PC-3 (cell line): Measurements from ENCODE around the gene CAT.

Experiments
- EZH2 ChIP-seq: fragments of 300-600 bp; sonication (generic); IDR thresholded peaks from one replicate; pipeline ENCODE4 v1.6.1; 2017; ENCODE audit warnings: antibody characterized with exemption, mild to moderate bottlenecking, low read length; ENCODE audit not compliant: unreplicated experiment
- TF ChIP-seq, protein P1 (sequence below): fragments of 300-600 bp; sonication (generic); conservative IDR thresholded peaks from 2 replicates; pipeline ENCODE4 v1.5.1; 2017; ENCODE audit warnings: antibody characterized with exemption, low read depth, mild to moderate bottlenecking, low read length

DNA sequence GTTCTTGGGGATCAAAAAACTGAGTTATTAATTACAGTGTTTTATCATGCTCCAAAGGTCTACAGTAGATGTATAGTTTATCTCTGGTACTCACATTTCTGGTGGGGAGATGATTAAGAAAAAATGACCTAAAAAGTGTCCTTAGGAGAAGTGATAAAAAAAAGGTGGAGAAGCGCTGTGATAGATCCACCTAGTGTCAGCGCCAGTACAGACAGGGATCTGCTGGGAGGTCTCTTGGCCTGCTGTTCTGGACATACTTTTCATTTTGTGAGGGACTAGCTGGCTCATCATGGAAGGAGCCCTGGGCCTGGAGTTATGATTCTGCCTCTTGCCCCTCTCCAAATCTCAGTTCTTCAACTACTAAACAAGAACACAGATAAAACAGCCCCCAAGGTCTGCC is 71.9 kb downstream of the CAT start:
- TF ChIP-seq, protein P1, sequence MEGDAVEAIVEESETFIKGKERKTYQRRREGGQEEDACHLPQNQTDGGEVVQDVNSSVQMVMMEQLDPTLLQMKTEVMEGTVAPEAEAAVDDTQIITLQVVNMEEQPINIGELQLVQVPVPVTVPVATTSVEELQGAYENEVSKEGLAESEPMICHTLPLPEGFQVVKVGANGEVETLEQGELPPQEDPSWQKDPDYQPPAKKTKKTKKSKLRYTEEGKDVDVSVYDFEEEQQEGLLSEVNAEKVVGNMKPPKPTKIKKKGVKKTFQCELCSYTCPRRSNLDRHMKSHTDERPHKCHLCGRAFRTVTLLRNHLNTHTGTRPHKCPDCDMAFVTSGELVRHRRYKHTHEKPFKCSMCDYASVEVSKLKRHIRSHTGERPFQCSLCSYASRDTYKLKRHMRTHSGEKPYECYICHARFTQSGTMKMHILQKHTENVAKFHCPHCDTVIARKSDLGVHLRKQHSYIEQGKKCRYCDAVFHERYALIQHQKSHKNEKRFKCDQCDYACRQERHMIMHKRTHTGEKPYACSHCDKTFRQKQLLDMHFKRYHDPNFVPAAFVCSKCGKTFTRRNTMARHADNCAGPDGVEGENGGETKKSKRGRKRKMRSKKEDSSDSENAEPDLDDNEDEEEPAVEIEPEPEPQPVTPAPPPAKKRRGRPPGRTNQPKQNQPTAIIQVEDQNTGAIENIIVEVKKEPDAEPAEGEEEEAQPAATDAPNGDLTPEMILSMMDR = no peak
- no peak for TF ChIP-seq EZH2
